ENCODE results near the gene FAM169A. TPM values are rescaled to one million over a fixed set of nuclear protein-coding genes. Genes with fewer than 3 reads are reported as not detected.

The FAM169A gene
- total RNA-seq, 1 donor from 2014 or later, result 23.8 TPM

- no peaks in the 10 kb centered on the region for H3K27me3 Mint-ChIP-seq (ENCODE audit: insufficient read depth, low read depth)
- Histone ChIP-seq H3K9me3 (ENCODE audit: low read depth) (no peaks in the 10 kb centered on the region), H3F3A (ENCODE audit: low read depth) (peaks cover 5% of the 10 kb centered on the region), H3K79me2 (ENCODE audit: low read depth) (no peaks in the 10 kb centered on the region), H3K4me3 (no peak overlapping the region), H3K4me1 (no peaks in the 10 kb centered on the region), H3K27ac (no peak overlapping the region), H3K27me3 (no peaks in the 10 kb centered on the region), H3K9ac (no peak overlapping the region), H4K20me1 (ENCODE audit: low read depth) (no peaks in the 10 kb centered on the region), H3K36me3 (peaks cover 26% of the 10 kb centered on the region), H2AFZ (replicated peaks) (no peak overlapping the region), H3K4me2 (no peak overlapping the region)
- no peaks in the 10 kb centered on the region for H3K4me1 Mint-ChIP-seq
- peaks cover 9% of the 10 kb centered on the region for H3K36me3 Mint-ChIP-seq
- no peaks in the 10 kb centered on the region for H3K9me3 Mint-ChIP-seq
- H3K27ac Mint-ChIP-seq, result no peak overlapping the region
- no peak for DNase-seq (ENCODE audit: low spot score)
- no peak overlapping the region for H3K4me3 Mint-ChIP-seq
- TF ChIP-seq EZH2 (IDR thresholded peaks at IDR 0.05), result no peak
- no peak for TF ChIP-seq EZH2phosphoT487 (IDR thresholded peaks at IDR 0.05)
- no peak for TF ChIP-seq CTCF (IDR thresholded peaks at IDR 0.05)
Measured at GRCh38 chr5:74738406-74738805, 127.8 kb downstream of the FAM169A start.

- no peaks in the 10 kb centered on the region for H3K79me2 ChIP-seq (ENCODE audit: low read depth)
- Mint-ChIP-seq H3K36me3 (peaks cover 9% of the 10 kb centered on the region), H3K4me1 (no peaks in the 10 kb centered on the region), H3K9me3 (no peaks in the 10 kb centered on the region), H3K4me3 (no peak overlapping the region), H3K27ac (no peak overlapping the region), H3K27me3 (ENCODE audit: insufficient read depth, low read depth) (no peaks in the 10 kb centered on the region)
- no peak overlapping the region for H3K27ac ChIP-seq
- no peak for DNase-seq (ENCODE audit: low spot score)
- no peaks in the 10 kb centered on the region for H3K27me3 ChIP-seq
- peaks cover 30% of the 10 kb centered on the region for H3K36me3 ChIP-seq
- no peak overlapping the region for H3K9ac ChIP-seq
- no peak overlapping the region for H3K4me2 ChIP-seq
- no peak overlapping the region for H2AFZ ChIP-seq (replicated peaks)
- H3K9me3 ChIP-seq (ENCODE audit: low read depth), result no peaks in the 10 kb centered on the region
- H4K20me1 ChIP-seq (ENCODE audit: low read depth), result no peaks in the 10 kb centered on the region
- no peak overlapping the region for H3K4me3 ChIP-seq
- TF ChIP-seq CTCF (IDR thresholded peaks at IDR 0.05) (no peak), EZH2phosphoT487 (IDR thresholded peaks at IDR 0.05) (no peak), EZH2 (IDR thresholded peaks at IDR 0.05) (no peak)
- no peaks in the 10 kb centered on the region for H3K4me1 ChIP-seq
- H3F3A ChIP-seq (ENCODE audit: low read depth), result peaks cover 5% of the 10 kb centered on the region
Measured at GRCh38 chr5:74736759-74737158, 129.4 kb downstream of the FAM169A start.

Small RNA genes lying within 50 kb of the gene (small RNA-seq; reads per million reads assigned to genes)
- not detected for gene RF00561

Other genes with a start within 250 kb of the FAM169A start
- gene ENC1, start 225.7 kb downstream of the FAM169A start, total RNA-seq (ENCODE audit: low replicate concordance), result 73.8 and 146 TPM in 2 replicates
- gene HEXB, start 181.2 kb downstream of the FAM169A start, total RNA-seq (ENCODE audit: low replicate concordance), result 56.3 and 65.6 TPM in 2 replicates
- 43.9 and 67.9 TPM in 2 replicates for gene GFM2, start 99.3 kb downstream of the FAM169A start, total RNA-seq (ENCODE audit: low replicate concordance)
- 111 and 173 TPM in 2 replicates for gene NSA2, start 99.1 kb downstream of the FAM169A start, total RNA-seq (ENCODE audit: low replicate concordance)
- 0.17 and 0.25 TPM in 2 replicates for gene GCNT4, start 186.2 kb upstream of the FAM169A start, total RNA-seq (ENCODE audit: low replicate concordance)